CD14-positive monocyte (primary cell): Measurements from ENCODE around the gene CDC42BPB. TPM values are rescaled to one million over a fixed set of nuclear protein-coding genes. Genes with fewer than 3 reads are reported as not detected.
A peak's percentile ranks its signal among the peaks of the same experiment; 100 is the strongest.

ENCODE experiments used
- DNase-seq, 3 donors: peaks; one replicate each; pipeline ENCODE4 v3.0.0-alpha.2; 2011 to 2022
- H2AFZ ChIP-seq: 2 replicates; pipeline ENCODE4 v1.6.0; 2012; ENCODE audit warnings: mild to moderate bottlenecking, low read depth, low read length, inconsistent platforms; ENCODE audit not compliant: insufficient read depth, poor library complexity, severe bottlenecking
- H3K27ac ChIP-seq, 2 donors: 1 replicate in 1 of 2; 2 replicates in 1 of 2; pipeline ENCODE4 v1.5.1; 2012 to 2013; ENCODE audit warnings: low read length in 2 of 2, control low read depth in 1 of 2, inconsistent platforms in 1 of 2, low read depth in 1 of 2, mild to moderate bottlenecking in 1 of 2
- H3K27me3 ChIP-seq, 2 donors: one replicate each; pipeline versions ENCODE4 v1.6.0 to v1.6.1; 2011 to 2013; ENCODE audit warnings: low read length in 2 of 2; ENCODE audit not compliant: control insufficient read depth in 2 of 2, insufficient read depth in 2 of 2
- H3K36me3 ChIP-seq, 2 donors: replicated peaks in 1 of 2; 1 replicate in 1 of 2; 2 replicates in 1 of 2; pipeline versions ENCODE4 v1.5.1 to v1.6.1; 2012 to 2013; ENCODE audit warnings: low read length in 2 of 2, control low read depth in 1 of 2, inconsistent platforms in 1 of 2, mild to moderate bottlenecking in 1 of 2; ENCODE audit not compliant: insufficient read depth in 2 of 2, control insufficient read depth in 1 of 2
- H3K4me1 ChIP-seq, 2 donors: 1 replicate in 1 of 2; 2 replicates in 1 of 2; pipeline versions ENCODE4 v1.5.1 to v1.6.1; 2012 to 2013; ENCODE audit warnings: low read length in 2 of 2, control low read depth in 1 of 2, inconsistent platforms in 1 of 2, mild to moderate bottlenecking in 1 of 2, moderate library complexity in 1 of 2; ENCODE audit not compliant: insufficient read depth in 2 of 2, control insufficient read depth in 1 of 2
- H3K4me2 ChIP-seq: replicated peaks from 2 replicates; pipeline ENCODE3; 2012; ENCODE audit warnings: low read length, moderate library complexity, mild to moderate bottlenecking; ENCODE audit not compliant: poor library complexity, severe bottlenecking; ENCODE audit errors: extremely low read depth
- H3K4me3 ChIP-seq, 3 experiments: fragments of 200-600 bp in 1 of 3; sonication (generic) in 1 of 3; replicated peaks in 1 of 3; 1 replicate in 2 of 3; 2 replicates in 1 of 3; pipeline ENCODE4 v1.5.1; 2011 to 2013; ENCODE audit warnings: low read length in 3 of 3, mild to moderate bottlenecking in 3 of 3, control low read depth in 2 of 3, low read depth in 2 of 3, inconsistent platforms in 1 of 3, moderate library complexity in 1 of 3
- H3K79me2 ChIP-seq: 2 replicates; pipeline ENCODE4 v1.6.0; 2012; ENCODE audit warnings: mild to moderate bottlenecking, control low read depth, inconsistent platforms, low read length, moderate library complexity; ENCODE audit not compliant: insufficient read depth
- H3K9ac ChIP-seq: 2 replicates; pipeline ENCODE4 v1.6.0; 2017; ENCODE audit warnings: low read length, mild to moderate bottlenecking; ENCODE audit not compliant: insufficient read depth, poor library complexity, severe bottlenecking
- H3K9me3 ChIP-seq, 2 donors: replicated peaks in 1 of 2; 1 replicate in 1 of 2; 2 replicates in 1 of 2; pipeline versions ENCODE4 v1.5.1 to v1.6.1; 2012 to 2013; ENCODE audit warnings: low read length in 2 of 2, control low read depth in 1 of 2; ENCODE audit not compliant: control insufficient read depth in 1 of 2, insufficient read depth in 1 of 2
- H4K20me1 ChIP-seq: 2 replicates; pipeline ENCODE4 v1.6.0; 2012; ENCODE audit warnings: mild to moderate bottlenecking, low read length, control low read depth, moderate library complexity; ENCODE audit not compliant: insufficient read depth
- H3K27ac Mint-ChIP-seq, 7 donors: one replicate each; pipeline ENCODE4 v1.8.0; 2020; ENCODE audit warnings: mild to moderate bottlenecking in 7 of 7, mixed read lengths in 7 of 7, moderate library complexity in 6 of 7, inconsistent platforms in 2 of 7
- H3K27me3 Mint-ChIP-seq, 3 donors: one replicate each; pipeline ENCODE4 v1.8.0; 2021 to 2022; ENCODE audit warnings: low read depth in 3 of 3, mild to moderate bottlenecking in 3 of 3, mixed read lengths in 3 of 3, moderate library complexity in 3 of 3, inconsistent platforms in 1 of 3
- H3K36me3 Mint-ChIP-seq, 2 donors: one replicate each; pipeline ENCODE4 v1.8.0; 2020; ENCODE audit warnings: mixed read lengths in 2 of 2, inconsistent platforms in 1 of 2, mild to moderate bottlenecking in 1 of 2
- H3K4me1 Mint-ChIP-seq: one replicate; pipeline ENCODE4 v1.8.0; 2020; ENCODE audit warnings: mild to moderate bottlenecking, mixed read lengths
- H3K4me3 Mint-ChIP-seq, 2 donors: one replicate each; pipeline ENCODE4 v1.8.0; 2020; ENCODE audit warnings: mild to moderate bottlenecking in 2 of 2, mixed read lengths in 2 of 2, moderate library complexity in 1 of 2
- H3K9me3 Mint-ChIP-seq, 7 donors: one replicate each; pipeline ENCODE4 v1.8.0; 2020 to 2022; ENCODE audit warnings: mixed read lengths in 7 of 7, mild to moderate bottlenecking in 6 of 7, moderate library complexity in 6 of 7, inconsistent platforms in 2 of 7
- CTCF ChIP-seq: fragments of 200-600 bp; IDR thresholded peaks from one replicate; pipeline ENCODE4 v1.8.0; 2022; ENCODE audit warnings: antibody characterized with exemption, mild to moderate bottlenecking
- WGBS: methylation state at CpG from one replicate; pipeline ENCODE4 v1.1.5; 2013; ENCODE audit warnings: missing lambda C conversion rate; ENCODE audit not compliant: insufficient coverage; 5-methylcytosine and 5-hydroxymethylcytosine counted together
- intact Hi-C, 2 donors: fragments of 100-400 bp; cut with micrococcal nuclease; formaldehyde crosslinking; loops; one replicate each; pipeline versions ENCODE4 v1.15.0 to v1.15.1; 2023
- polyA plus RNA-seq, 3 donors: library from polyadenylated mRNA; depleted of rRNA in 1 of 3; unstranded in 2 of 3; stranded (reverse) in 1 of 3; fragments of 300-500 nt in 2 of 3; fragments of >200 nt in 1 of 3; fragmentation: Illumina TruSeq in 2 of 3; gene quantifications; 1 replicate in 2 of 3; 2 replicates in 1 of 3; pipeline ENCODE4 v1.2.3, GENCODE V29; 2012 to 2021

CDC42BPB gene
- polyA plus RNA-seq, 3 donors, result 0.25 to 19.0 (median 0.60) TPM

- intact Hi-C loops, result no loop called here
Measured at GRCh38 chr14:102930753-102931579, 126.4 kb downstream of the CDC42BPB start.

More at GRCh38 chr14:102930753-102931579, 126.4 kb downstream of the CDC42BPB start:
- Histone ChIP-seq H3K27me3 (peaks cover 15 to 58% of the 10 kb centered on the region in 2 donors), H3K4me1 (peaks cover 19 to 25% of the 10 kb centered on the region in 2 donors), H3K4me2 (no peak overlapping the region), H3K79me2 (no peaks in the 10 kb centered on the region), H3K27ac (no peak overlapping the region), H4K20me1 (no peaks in the 10 kb centered on the region), H3K9me3 (peaks cover 0 to 17% of the 10 kb centered on the region in 2 donors), H3K4me3 (no peak overlapping the region), H3K9ac (no peak overlapping the region), H3K36me3 (no peaks in the 10 kb centered on the region), H2AFZ (no peak overlapping the region)
- no peak for TF ChIP-seq CTCF
- no peak overlapping the region for H3K27ac Mint-ChIP-seq
- peaks cover 5 to 8% of the 10 kb centered on the region in 2 donors for H3K36me3 Mint-ChIP-seq
- peak overlapping the region in 1 of 2 donors; percentile 76 for H3K4me3 Mint-ChIP-seq
- WGBS, result 83% methylated on average over 28 of the region's 34 CpGs
- no peak for DNase-seq
- peaks cover 0 to 7% (median 4%) of the 10 kb centered on the region in 7 donors for H3K9me3 Mint-ChIP-seq
- H3K27me3 Mint-ChIP-seq, result peaks cover 46 to 68% (median 52%) of the 10 kb centered on the region in 3 donors
- peaks cover 16% of the 10 kb centered on the region for H3K4me1 Mint-ChIP-seq
